Left lobe of liver (tissue), 2 donors: ENCODE results near the gene PF4V1. TPM values are rescaled to one million over a fixed set of nuclear protein-coding genes. Genes with fewer than 3 reads are reported as not detected.
"Not testable (repeated sequence)": the region's sequence is repeated elsewhere in the genome, so short reads cannot be mapped to it uniquely, and the experiment has no call there.

Experiments used
- ATAC-seq: fragments of 200-7000 bp; cut with Tn5 transposase; one replicate; pipeline ENCODE4 v1.9.1; 2020; ENCODE audit warnings: mild to moderate bottlenecking, moderate library complexity
- DNase-seq: peaks from one replicate; pipeline ENCODE4 v3.0.0-alpha.2; 2020; ENCODE audit warnings: low spot score
- total RNA-seq: library from RNA; stranded (reverse); gene quantifications from one replicate; pipeline ENCODE4 v1.2.1, GENCODE V29; 2021
- donor health status: DM: no; HTN: no; CAD: no; lungs with moderate emphysema.
- donor health status: DM: no; HTN: yes; CAD: no.

Gene PF4V1
- total RNA-seq, 1 donor from 2014 or later: not detected

DNA sequence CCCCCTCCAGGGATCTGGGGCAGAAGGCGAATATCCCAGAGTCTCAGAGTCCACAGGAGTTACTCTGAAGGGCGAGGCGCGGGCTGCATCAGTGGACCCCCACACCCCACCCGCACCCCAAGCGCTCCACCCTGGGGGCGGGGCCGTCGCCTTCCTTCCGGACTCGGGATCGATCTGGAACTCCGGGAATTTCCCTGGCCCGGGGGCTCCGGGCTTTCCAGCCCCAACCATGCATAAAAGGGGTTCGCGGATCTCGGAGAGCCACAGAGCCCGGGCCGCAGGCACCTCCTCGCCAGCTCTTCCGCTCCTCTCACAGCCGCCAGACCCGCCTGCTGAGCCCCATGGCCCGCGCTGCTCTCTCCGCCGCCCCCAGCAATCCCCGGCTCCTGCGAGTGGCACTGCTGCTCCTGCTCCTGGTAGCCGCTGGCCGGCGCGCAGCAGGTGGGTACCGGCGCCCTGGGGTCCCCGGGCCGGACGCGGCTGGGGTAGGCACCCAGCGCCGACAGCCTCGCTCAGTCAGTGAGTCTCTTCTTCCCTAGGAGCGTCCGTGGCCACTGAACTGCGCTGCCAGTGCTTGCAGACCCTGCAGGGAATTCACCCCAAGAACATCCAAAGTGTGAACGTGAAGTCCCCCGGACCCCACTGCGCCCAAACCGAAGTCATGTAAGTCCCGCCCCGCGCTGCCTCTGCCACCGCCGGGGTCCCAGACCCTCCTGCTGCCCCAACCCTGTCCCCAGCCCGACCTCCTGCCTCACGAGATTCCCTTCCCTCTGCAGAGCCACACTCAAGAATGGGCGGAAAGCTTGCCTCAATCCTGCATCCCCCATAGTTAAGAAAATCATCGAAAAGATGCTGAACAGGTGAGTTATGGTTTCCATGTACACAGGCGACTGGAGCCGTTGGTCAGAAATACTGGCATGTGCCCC, 16.3 kb downstream of the PF4V1 start, which contains the start of gene CXCL1:
Gene CXCL1 (plus strand): TSS at position 264 of the 926 bp plus-strand sequence. CDS start 78 bp downstream, at position 342.
- DNase-seq (peak; percentile 55), ATAC-seq (peak; percentile 62)

DNA sequence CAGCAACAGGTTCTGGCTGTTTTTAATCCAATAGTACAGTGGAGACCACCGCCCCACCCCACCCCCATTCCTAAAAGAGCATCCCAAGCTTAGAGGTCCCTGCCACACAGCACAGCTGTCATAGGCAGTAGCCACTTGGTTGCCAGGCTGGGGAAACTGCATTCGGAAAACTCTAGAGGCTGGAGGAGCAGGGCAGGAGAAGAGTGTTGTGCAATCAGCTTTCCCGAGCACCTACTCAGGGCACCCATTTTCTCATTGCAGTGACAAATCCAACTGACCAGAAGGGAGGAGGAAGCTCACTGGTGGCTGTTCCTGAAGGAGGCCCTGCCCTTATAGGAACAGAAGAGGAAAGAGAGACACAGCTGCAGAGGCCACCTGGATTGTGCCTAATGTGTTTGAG, 17.2 kb downstream of the PF4V1 start:
- ATAC-seq (no peak), DNase-seq (no peak)

DNA sequence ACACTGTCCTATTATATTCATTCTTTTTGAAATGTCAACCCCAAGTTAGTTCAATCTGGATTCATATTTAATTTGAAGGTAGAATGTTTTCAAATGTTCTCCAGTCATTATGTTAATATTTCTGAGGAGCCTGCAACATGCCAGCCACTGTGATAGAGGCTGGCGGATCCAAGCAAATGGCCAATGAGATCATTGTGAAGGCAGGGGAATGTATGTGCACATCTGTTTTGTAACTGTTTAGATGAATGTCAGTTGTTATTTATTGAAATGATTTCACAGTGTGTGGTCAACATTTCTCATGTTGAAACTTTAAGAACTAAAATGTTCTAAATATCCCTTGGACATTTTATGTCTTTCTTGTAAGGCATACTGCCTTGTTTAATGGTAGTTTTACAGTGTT, 17.7 kb downstream of the PF4V1 start:
- ATAC-seq (no peak), DNase-seq (no peak)

- DNase-seq: no peak
- ATAC-seq: no peak
These were observed 18.6 kb downstream of the PF4V1 start for GRCh38 chr4:73871511-73872310.

DNA sequence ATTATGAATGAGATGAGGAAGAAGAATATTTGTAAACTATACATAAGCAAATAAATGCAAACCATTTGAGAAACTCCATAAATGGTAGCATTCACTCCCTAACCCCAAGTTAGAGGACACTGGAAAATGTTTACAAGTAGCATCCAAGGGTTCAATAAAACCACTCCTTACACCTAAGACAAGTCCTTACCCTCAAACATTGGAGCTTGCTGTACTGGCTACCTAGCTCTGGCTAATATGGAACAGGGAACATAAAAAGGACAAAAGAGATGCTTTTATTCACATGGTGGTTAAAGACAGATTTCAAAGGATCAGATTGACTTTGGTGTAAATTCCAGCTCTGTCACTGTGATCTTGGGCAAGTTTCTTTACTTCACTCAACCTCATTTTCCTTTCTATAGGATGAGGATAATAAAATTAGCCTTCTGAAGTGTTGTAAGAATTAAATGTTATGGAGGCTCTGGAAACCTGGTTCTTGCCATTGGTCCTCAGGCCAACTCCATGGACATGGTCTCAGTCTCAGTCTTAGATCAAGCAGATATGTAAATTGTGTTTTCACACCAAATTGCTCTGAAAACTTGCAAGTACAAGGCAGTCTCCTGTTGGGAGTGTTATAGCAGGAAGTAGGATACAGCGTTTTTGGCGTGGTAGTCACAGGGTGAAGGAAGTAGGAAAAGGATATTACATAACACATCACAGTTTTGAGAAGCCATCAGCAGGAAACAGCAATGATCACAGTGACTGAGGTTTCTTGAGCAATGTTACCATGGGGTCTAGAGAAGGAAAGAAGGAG, 19.4 kb downstream of the PF4V1 start:
- ATAC-seq: no peak

DNA sequence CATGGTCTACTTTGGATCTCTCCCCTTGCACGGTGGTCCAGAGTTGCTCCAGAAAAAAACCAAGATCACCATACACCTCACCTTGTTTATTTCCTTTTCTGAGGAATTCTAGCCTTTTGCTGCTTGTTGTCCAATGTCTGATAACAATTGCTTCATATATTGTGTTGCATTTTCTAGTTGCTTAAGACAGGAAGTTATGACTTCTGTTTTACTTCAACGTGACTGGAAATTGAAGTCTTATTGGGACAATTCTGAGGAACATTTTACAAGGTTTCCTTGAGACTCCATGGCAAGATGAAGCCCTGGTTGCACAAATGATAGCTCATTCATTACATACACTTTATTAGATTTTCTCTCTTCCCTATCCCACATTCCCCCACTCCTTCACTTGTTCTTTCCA, 21.3 kb downstream of the PF4V1 start:
- ATAC-seq (no peak), DNase-seq (no peak)

More for the DNA sequence above, 19.4 kb downstream of the PF4V1 start:
- DNase-seq: no peak

DNA sequence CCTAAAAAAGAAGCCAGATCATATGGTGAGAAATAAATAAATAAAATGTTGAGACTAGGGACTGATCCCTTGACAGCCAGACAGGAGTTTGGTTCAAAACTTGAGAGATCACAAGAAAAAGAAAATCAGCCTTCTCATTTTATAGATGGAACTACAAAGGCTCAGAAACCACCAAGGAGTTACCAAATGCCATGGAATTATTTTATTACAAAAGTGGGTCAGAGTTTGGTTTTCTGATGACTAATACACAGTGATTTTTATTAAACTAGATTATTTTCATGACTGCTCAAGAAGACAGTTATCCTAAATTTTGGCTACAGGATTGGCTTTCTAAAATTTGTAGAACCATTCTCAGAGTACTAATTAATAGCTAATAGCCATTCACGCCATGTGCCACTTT, 22.3 kb downstream of the PF4V1 start:
- DNase-seq: no peak
- ATAC-seq: no peak

DNA sequence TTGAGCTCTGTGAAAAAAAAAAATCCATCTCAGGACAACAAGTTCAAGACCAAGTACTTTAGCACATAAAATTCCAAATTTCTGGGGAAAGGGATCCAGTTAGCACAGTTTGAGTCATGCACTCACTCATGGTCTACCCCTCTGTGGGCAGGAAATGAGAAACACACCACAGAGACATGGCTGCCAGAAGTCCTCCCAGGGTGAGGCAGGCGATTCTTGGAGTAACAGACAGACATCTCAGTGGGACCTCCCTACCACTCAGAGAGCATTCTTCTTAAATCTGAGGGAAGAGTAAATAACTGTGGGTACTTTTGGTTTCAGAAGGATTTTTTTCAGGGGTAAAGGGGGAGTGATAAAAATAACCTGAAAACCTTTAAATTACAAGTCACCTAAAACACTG, 30.2 kb downstream of the PF4V1 start:
- ATAC-seq (no peak), DNase-seq (no peak)

DNA sequence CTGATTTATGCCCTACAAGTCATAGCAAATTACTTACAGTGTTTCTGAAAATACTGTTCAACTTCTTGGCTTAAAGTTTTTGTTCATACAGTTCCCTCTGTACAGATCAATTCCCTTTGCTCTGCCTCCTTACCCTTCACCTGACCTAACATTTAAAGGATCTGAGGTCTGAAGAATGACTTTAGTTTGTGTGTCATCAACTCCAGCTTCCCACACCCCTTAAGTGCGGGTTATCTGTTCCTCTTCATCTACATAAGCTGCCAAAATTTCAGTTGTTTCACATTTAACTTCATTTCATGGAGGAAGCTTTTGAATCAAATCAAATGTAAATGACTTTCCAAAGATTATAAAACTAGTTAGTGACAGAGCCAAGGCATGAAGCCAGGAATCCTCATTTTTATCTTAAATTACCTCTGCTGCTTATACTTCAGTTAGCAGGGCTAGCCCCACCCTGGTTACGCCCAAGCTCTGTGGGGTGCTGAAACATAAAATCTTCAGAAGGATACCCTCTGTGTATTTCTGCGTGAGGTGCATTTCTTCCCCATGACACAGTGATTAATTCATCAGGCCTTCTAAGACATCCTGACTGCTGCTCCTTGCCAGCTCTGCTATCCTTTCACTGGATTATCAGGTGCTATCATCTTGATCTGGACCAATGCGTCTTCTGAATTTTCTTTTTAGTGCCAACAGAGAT, 32.6 kb downstream of the PF4V1 start:
- no peak for ATAC-seq

GRCh38 chr4:73891326-73891725, 38.2 kb downstream of the PF4V1 start:
- ATAC-seq (no peak), DNase-seq (no peak)

More for the DNA sequence above, 32.6 kb downstream of the PF4V1 start:
- DNase-seq: no peak

- ATAC-seq: no peak
- no peak for DNase-seq
These were observed 38.8 kb downstream of the PF4V1 start for GRCh38 chr4:73891739-73892405.

GRCh38 chr4:73892966-73893365, 39.9 kb downstream of the PF4V1 start:
- DNase-seq (no peak), ATAC-seq (no peak)

DNA sequence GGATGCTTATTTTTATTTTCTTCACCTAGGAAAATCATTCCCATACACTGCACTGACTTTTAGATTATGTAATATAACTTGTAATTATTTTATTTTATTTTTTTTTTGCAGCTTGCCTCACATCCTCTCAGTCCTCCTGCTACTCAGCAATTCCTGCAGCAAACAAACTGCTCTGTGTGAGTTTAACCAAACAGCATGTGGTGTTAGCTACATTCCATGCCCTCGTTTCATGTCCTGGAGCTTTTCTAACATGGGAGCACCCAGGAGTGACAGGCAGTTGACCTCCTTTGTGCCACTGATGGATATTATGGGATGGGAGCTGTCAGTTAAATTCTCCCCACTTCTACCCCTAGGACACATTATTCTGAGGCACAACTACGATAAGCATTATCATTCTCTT, 40.9 kb downstream of the PF4V1 start:
- ATAC-seq: no peak
- DNase-seq: no peak

DNA sequence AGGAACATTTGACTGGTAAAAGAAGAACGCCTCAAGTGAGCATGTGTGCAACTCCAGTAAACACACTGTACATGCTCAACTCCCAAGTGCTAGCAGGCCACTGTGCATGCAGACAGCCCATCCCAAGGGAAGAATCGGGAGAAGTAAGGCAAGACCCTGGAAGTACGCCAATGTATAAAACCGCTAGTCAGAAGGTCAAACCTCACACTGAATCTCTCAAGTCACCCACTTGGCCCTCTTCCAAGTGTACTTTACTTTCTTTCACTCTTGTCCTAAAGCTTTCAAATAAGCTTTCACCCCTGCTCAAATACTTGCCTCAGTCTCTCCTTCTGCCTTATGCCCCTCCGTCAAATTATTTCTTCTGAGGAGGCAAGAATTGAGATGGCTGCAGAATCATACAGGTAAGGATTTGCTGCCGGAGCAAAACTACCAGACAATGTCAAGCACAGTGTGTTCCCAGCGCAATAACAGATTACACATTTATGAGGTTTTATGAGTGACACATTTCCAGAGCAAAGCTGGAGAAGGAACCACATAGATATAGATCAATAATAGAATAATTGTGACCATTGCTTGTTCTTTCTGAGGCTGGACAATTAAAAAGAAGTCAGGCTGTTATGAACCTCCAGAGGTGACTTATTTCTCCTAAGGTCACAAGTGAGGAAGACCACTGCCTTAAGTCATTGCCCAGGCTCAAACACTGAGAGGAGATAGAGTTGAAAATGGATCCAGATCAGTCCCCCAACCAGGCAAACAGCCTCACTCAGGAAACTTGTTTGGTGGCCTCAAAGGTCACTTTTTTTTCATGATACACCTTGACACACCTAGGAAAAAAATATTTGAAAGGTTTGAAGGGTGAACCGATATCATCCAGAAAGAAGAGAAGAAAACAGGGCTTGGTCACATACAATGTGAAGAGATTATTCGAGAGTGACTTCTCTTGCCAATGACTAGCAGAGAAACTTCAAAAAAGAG, 42.4 kb downstream of the PF4V1 start:
- DNase-seq (no peak), ATAC-seq (no peak)

GRCh38 chr4:73896416-73896815, 43.3 kb downstream of the PF4V1 start:
- DNase-seq (no peak), ATAC-seq (no peak)

DNA sequence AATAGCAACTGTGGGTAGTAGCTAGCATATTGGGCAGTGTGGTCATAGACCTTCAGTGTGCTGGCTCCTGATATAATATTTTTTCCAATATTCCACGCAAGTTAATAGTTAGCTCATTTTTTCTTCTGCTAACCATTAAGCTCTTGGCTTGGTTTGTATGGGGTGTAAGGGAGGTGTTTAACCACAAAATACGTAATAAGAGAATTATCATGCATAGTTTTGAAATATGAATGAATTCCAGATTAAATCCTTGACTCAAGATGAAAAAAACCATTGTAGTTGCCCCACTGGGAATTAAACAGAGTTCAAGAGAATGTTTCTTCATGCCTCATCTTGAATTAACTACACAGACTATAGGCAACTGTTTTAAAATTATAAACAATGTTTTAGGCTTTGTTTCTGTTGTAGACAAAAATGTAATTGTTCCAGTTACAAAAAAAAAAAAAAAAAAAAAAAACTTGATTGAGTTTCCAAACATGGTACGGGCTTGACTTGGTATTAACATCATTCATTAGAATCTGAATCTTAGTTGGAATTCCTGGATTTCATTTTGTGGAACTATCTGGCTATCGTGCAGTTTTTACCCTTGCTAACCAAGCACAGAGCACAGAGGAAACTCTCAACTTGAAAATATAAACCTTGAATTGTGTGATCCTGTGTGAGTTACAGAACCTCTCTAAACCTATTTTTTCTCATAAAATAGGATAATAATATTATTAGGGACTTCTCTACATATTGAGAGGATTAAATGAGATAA, 44.5 kb downstream of the PF4V1 start:
- ATAC-seq (no peak), DNase-seq (no peak)

DNA sequence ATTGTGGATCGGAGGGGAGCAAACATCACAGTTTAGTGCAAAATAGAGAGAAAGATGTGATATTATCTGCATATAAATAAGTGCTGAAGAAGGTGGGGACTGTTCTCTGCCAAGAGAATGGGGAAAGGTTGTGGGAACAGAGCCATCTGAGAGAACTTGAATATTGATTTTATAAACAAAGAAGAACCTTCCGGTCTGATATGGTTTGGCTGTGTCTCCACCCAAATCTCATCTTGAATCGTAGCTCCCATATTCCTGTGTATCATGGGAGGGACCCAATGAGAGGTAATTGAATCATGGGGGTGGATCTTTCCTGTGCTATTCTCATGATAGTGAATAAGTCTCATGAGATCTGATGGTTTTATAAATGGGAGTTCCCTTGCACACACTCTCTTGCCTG, 46.2 kb downstream of the PF4V1 start:
- DNase-seq, ATAC-seq: not testable (repeated sequence)

- ATAC-seq: no peak
These were observed 47.9 kb downstream of the PF4V1 start for GRCh38 chr4:73901031-73901430.

More at GRCh38 chr4:73901031-73901430, 47.9 kb downstream of the PF4V1 start:
- DNase-seq: no peak
